WTC11 (cell line): ENCODE data around the gene CERT1. TPM values are rescaled to one million over a fixed set of nuclear protein-coding genes. Genes with fewer than 3 reads are reported as not detected.
A peak's percentile ranks its signal among the peaks of the same experiment; 100 is the strongest.

Source experiments
- ATAC-seq: fragments of 200-7000 bp; cut with Tn5 transposase; 2 replicates; pipeline ENCODE4 v1.10.0; 2021; ENCODE audit warnings: mild to moderate bottlenecking, moderate library complexity
- CTCF ChIA-PET: fragments of 300-600 bp; sonication (Branson Sonifier 250); formaldehyde crosslinking; loops from one replicate; lab custom pipeline; 2021; ENCODE audit warnings: antibody characterized with exemption; lab: Charles Lee
- POLR2A ChIA-PET: fragments of 350-600 bp; sonication (Branson Sonifier 250); formaldehyde crosslinking; loops from one replicate; lab custom pipeline; 2021; ENCODE audit warnings: antibody characterized with exemption; lab: Charles Lee
- DNase-seq: peaks from one replicate; pipeline ENCODE4 v3.0.0; 2021; ENCODE audit warnings: low spot score
- H3K27ac Mint-ChIP-seq: 2 replicates; pipeline ENCODE4 v1.8.0; 2021; ENCODE audit warnings: mixed read lengths
- H3K27me3 Mint-ChIP-seq: 2 replicates; pipeline ENCODE4 v1.8.0; 2021; ENCODE audit warnings: low read depth, mild to moderate bottlenecking, moderate library complexity, mixed read lengths
- H3K36me3 Mint-ChIP-seq: 2 replicates; pipeline ENCODE4 v1.8.0; 2021; ENCODE audit warnings: mixed read lengths
- H3K4me1 Mint-ChIP-seq: 2 replicates; pipeline ENCODE4 v1.8.0; 2022; ENCODE audit warnings: mixed read lengths
- H3K4me3 Mint-ChIP-seq: 2 replicates; pipeline ENCODE4 v1.8.0; 2021; ENCODE audit warnings: mild to moderate bottlenecking, moderate library complexity, mixed read lengths
- H3K9me3 Mint-ChIP-seq: 2 replicates; pipeline ENCODE4 v1.8.0; 2021; ENCODE audit warnings: mixed read lengths
- ATF3 ChIP-seq: sonication (generic); formaldehyde crosslinking; conservative IDR thresholded peaks from 2 replicates; pipeline ENCODE4 v1.8.1; 2022; ENCODE audit warnings: mild to moderate bottlenecking, missing genetic modification reagents
- CBFB ChIP-seq: sonication (generic); formaldehyde crosslinking; IDR thresholded peaks from 2 replicates; pipeline ENCODE4 v1.8.1; 2022; ENCODE audit warnings: mild to moderate bottlenecking, low read depth, missing genetic modification reagents
- CDX4 ChIP-seq: fragments of 250-450 bp; sonication (Bioruptor Pico); IDR thresholded peaks from 2 replicates; pipeline ENCODE4 v1.9.0; 2021; ENCODE audit warnings: moderate library complexity, mild to moderate bottlenecking, inconsistent platforms, borderline replicate concordance
- E2F5 ChIP-seq: sonication (generic); formaldehyde crosslinking; IDR thresholded peaks from 2 replicates; pipeline ENCODE4 v1.8.1; 2022; ENCODE audit warnings: mild to moderate bottlenecking, moderate library complexity, missing genetic modification reagents
- EMX1 ChIP-seq: fragments of 250-450 bp; sonication (Bioruptor Pico); IDR thresholded peaks from 2 replicates; pipeline ENCODE4 v1.8.0; 2021; ENCODE audit warnings: mild to moderate bottlenecking
- ERG ChIP-seq: fragments of 250-450 bp; sonication (Bioruptor Pico); IDR thresholded peaks from 2 replicates; pipeline ENCODE4 v1.8.0; 2021; ENCODE audit warnings: mild to moderate bottlenecking
- ESRRA ChIP-seq: sonication (generic); formaldehyde crosslinking; IDR thresholded peaks from 2 replicates; pipeline ENCODE4 v1.8.1; 2022; ENCODE audit warnings: mild to moderate bottlenecking, missing genetic modification reagents, borderline replicate concordance
- FOXP1 ChIP-seq: sonication (generic); formaldehyde crosslinking; IDR thresholded peaks from 2 replicates; pipeline ENCODE4 v1.8.0; 2022; ENCODE audit warnings: missing genetic modification reagents, mild to moderate bottlenecking, moderate library complexity, borderline replicate concordance
- GABPB1 ChIP-seq: sonication (generic); formaldehyde crosslinking; IDR thresholded peaks from 2 replicates; pipeline ENCODE4 v1.8.1; 2023; ENCODE audit warnings: mild to moderate bottlenecking, missing genetic modification reagents
- GRHL2 ChIP-seq: fragments of 250-450 bp; sonication (Bioruptor Pico); IDR thresholded peaks from 2 replicates; pipeline ENCODE4 v1.8.0; 2022; ENCODE audit warnings: mild to moderate bottlenecking, moderate library complexity; ENCODE audit not compliant: insufficient replicate concordance, severe bottlenecking
- HMGA2 ChIP-seq: fragments of 250-450 bp; sonication (Bioruptor Pico); IDR thresholded peaks from 2 replicates; pipeline ENCODE4 v1.4.0; 2021; ENCODE audit warnings: mild to moderate bottlenecking, moderate library complexity
- IRF1 ChIP-seq: sonication (generic); formaldehyde crosslinking; IDR thresholded peaks from 2 replicates; pipeline ENCODE4 v1.8.0; 2023; ENCODE audit warnings: missing genetic modification reagents
- JAZF1 ChIP-seq: fragments of 250-450 bp; sonication (Bioruptor Pico); IDR thresholded peaks from 2 replicates; pipeline ENCODE4 v1.9.0; 2021; ENCODE audit warnings: moderate library complexity, mild to moderate bottlenecking, inconsistent platforms
- JUN ChIP-seq: sonication (generic); formaldehyde crosslinking; IDR thresholded peaks from 2 replicates; pipeline ENCODE4 v1.8.0; 2023; ENCODE audit warnings: mild to moderate bottlenecking, missing genetic modification reagents
- MYBL2 ChIP-seq: sonication (generic); formaldehyde crosslinking; IDR thresholded peaks from 2 replicates; pipeline ENCODE4 v1.8.1; 2023; ENCODE audit warnings: mild to moderate bottlenecking, moderate library complexity, missing genetic modification reagents
- NFYB ChIP-seq: sonication (generic); formaldehyde crosslinking; conservative IDR thresholded peaks from 2 replicates; pipeline ENCODE4 v1.8.0; 2022; ENCODE audit warnings: low read depth, missing genetic modification reagents
- NR1H2 ChIP-seq: sonication (generic); formaldehyde crosslinking; IDR thresholded peaks from 2 replicates; pipeline ENCODE4 v1.9.0; 2021; ENCODE audit warnings: mild to moderate bottlenecking, moderate library complexity, missing genetic modification reagents
- PREB ChIP-seq: sonication (generic); formaldehyde crosslinking; IDR thresholded peaks from 2 replicates; pipeline ENCODE4 v1.8.1; 2022; ENCODE audit warnings: mild to moderate bottlenecking, missing genetic modification reagents, moderate library complexity, borderline replicate concordance
- RELA ChIP-seq: sonication (generic); formaldehyde crosslinking; IDR thresholded peaks from 2 replicates; pipeline ENCODE4 v1.8.1; 2022; ENCODE audit warnings: missing genetic modification reagents, mild to moderate bottlenecking, borderline replicate concordance
- RORB ChIP-seq: fragments of 250-450 bp; sonication (Bioruptor Pico); IDR thresholded peaks from 2 replicates; pipeline ENCODE4 v1.9.0; 2021; ENCODE audit warnings: mild to moderate bottlenecking
- SMAD4 ChIP-seq: sonication (generic); formaldehyde crosslinking; IDR thresholded peaks from 2 replicates; pipeline ENCODE4 v1.8.0; 2022; ENCODE audit warnings: mild to moderate bottlenecking, missing genetic modification reagents
- TCF7 ChIP-seq: sonication (generic); formaldehyde crosslinking; IDR thresholded peaks from 2 replicates; pipeline ENCODE4 v1.8.0; 2022; ENCODE audit warnings: mild to moderate bottlenecking, low read depth, missing genetic modification reagents, moderate library complexity
- TEAD4 ChIP-seq: sonication (generic); formaldehyde crosslinking; IDR thresholded peaks from 2 replicates; pipeline ENCODE4 v1.8.0; 2022; ENCODE audit warnings: mild to moderate bottlenecking, missing genetic modification reagents
- ZBTB43 ChIP-seq: sonication (generic); formaldehyde crosslinking; IDR thresholded peaks from 2 replicates; pipeline ENCODE4 v1.8.1; 2023; ENCODE audit warnings: mild to moderate bottlenecking, missing genetic modification reagents
- total RNA-seq: library from RNA; stranded (reverse); gene quantifications from 3 replicates; pipeline ENCODE4 v1.2.3, GENCODE V29; 2021

CERT1 gene
- total RNA-seq, 1 experiment from 2014 or later = 50.8 TPM

GRCh38 chr5:75373862-75374261 is 137.6 kb downstream of the CERT1 start (continued):
- no peak for TF ChIP-seq TEAD4 (CRISPR knock-in tag)
- no peak for TF ChIP-seq PREB (CRISPR knock-in tag)
- no peak for TF ChIP-seq SMAD4 (CRISPR knock-in tag)
- TF ChIP-seq, all 79 proteins: peak for 0

- H3K27me3 Mint-ChIP-seq = no peaks in the 10 kb centered on the region
- DNase-seq (no peak), ATAC-seq (no peak)
- ChIA-PET POLR2A (no interaction called here), CTCF (no interaction called here)
- no peaks in the 10 kb centered on the region for H3K36me3 Mint-ChIP-seq
- H3K4me1 Mint-ChIP-seq = peaks cover 11% of the 10 kb centered on the region
- H3K9me3 Mint-ChIP-seq = no peaks in the 10 kb centered on the region
- H3K27ac Mint-ChIP-seq = no peak overlapping the region
- no peak for TF ChIP-seq RORB (CRISPR knock-in tag)
- no peak for TF ChIP-seq NR1H2 (CRISPR knock-in tag)
- TF ChIP-seq E2F5 (CRISPR knock-in tag) = no peak
- TF ChIP-seq GABPB1 (CRISPR knock-in tag) = no peak
- H3K4me3 Mint-ChIP-seq = no peak overlapping the region
Observed at GRCh38 chr5:75368391-75368790, 143.0 kb downstream of the CERT1 start.

GRCh38 chr5:75367401-75367800 is 144.0 kb downstream of the CERT1 start:
- Mint-ChIP-seq H3K4me3 (no peak overlapping the region), H3K27ac (no peak overlapping the region)
- no peak for TF ChIP-seq GRHL2
- no peak for TF ChIP-seq IRF1 (CRISPR knock-in tag)
- TF ChIP-seq HMGA2 (CRISPR knock-in tag) = no peak
- TF ChIP-seq, all 79 proteins: peak for 0
- Mint-ChIP-seq H3K27me3 (no peaks in the 10 kb centered on the region), H3K4me1 (peaks cover 21% of the 10 kb centered on the region), H3K9me3 (no peaks in the 10 kb centered on the region), H3K36me3 (no peaks in the 10 kb centered on the region)
- ATAC-seq = no peak
- ChIA-PET CTCF (no interaction called here), POLR2A (no interaction called here)
- DNase-seq = no peak

- POLR2A ChIA-PET = no interaction called here
- H3K36me3 Mint-ChIP-seq = peaks cover 2% of the 10 kb centered on the region
- H3K9me3 Mint-ChIP-seq = no peaks in the 10 kb centered on the region
- peaks cover 21% of the 10 kb centered on the region for H3K4me1 Mint-ChIP-seq
- TF ChIP-seq NFYB (CRISPR knock-in tag) (no peak), ESRRA (CRISPR knock-in tag) (no peak), ATF3 (CRISPR knock-in tag) (no peak), JUN (CRISPR knock-in tag) (no peak)
- H3K27me3 Mint-ChIP-seq = no peaks in the 10 kb centered on the region
- ATAC-seq (no peak), DNase-seq (no peak)
- no peak overlapping the region for H3K4me3 Mint-ChIP-seq
- H3K27ac Mint-ChIP-seq = 0 out of 2 replicates have a peak overlapping the region, but pooled peaks have one; percentile 2
- CTCF ChIA-PET = no interaction called here
Observed at GRCh38 chr5:75366787-75367186, 144.6 kb downstream of the CERT1 start.

GRCh38 chr5:75365740-75366139 is 145.7 kb downstream of the CERT1 start:
- Mint-ChIP-seq H3K27ac (no peak overlapping the region), H3K4me3 (no peak overlapping the region), H3K9me3 (no peaks in the 10 kb centered on the region), H3K27me3 (no peaks in the 10 kb centered on the region), H3K36me3 (peaks cover 5% of the 10 kb centered on the region), H3K4me1 (peaks cover 21% of the 10 kb centered on the region)
- TF ChIP-seq ERG (CRISPR knock-in tag) = no peak
- TF ChIP-seq FOXP1 (CRISPR knock-in tag) = no peak
- no peak for TF ChIP-seq CBFB (CRISPR knock-in tag)
- TF ChIP-seq MYBL2 (CRISPR knock-in tag) = no peak
- no peak for TF ChIP-seq ZBTB43 (CRISPR knock-in tag)
- TF ChIP-seq EMX1 = no peak
- no peak for TF ChIP-seq JAZF1 (CRISPR knock-in tag)
- TF ChIP-seq RELA (CRISPR knock-in tag) = no peak
- no peak for TF ChIP-seq CDX4 (CRISPR knock-in tag)
- no peak for TF ChIP-seq TEAD4 (CRISPR knock-in tag)
- TF ChIP-seq TCF7 (CRISPR knock-in tag) = no peak
- CTCF ChIA-PET = no interaction called here
- POLR2A ChIA-PET = no interaction called here
- ATAC-seq (no peak; the same call in 1 of the 2 replicates), DNase-seq (no peak)
